ENCODE results near the gene TSPAN19. TPM values are rescaled to one million over a fixed set of nuclear protein-coding genes. Genes with fewer than 3 reads are reported as not detected.

Gene TSPAN19
- total RNA-seq, 2 donors from 2014 or later, result not detected

GRCh38 chr12:84982888-84983287, 53.2 kb downstream of the TSPAN19 start:
- ATAC-seq (replicated peaks), result no peak
- no peaks in the 10 kb centered on the region for H3K9me3 Mint-ChIP-seq
- no peaks in the 10 kb centered on the region for H3K27me3 Mint-ChIP-seq
- no peaks in the 10 kb centered on the region for H3K36me3 Mint-ChIP-seq (ENCODE audit: low read depth)
- H3K4me1 Mint-ChIP-seq, result no peaks in the 10 kb centered on the region
- H3K27ac Mint-ChIP-seq, result no peak overlapping the region
- H3K4me3 Mint-ChIP-seq, result no peak overlapping the region

- Mint-ChIP-seq H3K4me3 (no peak overlapping the region), H3K9me3 (no peaks in the 10 kb centered on the region), H3K27me3 (no peaks in the 10 kb centered on the region), H3K4me1 (no peaks in the 10 kb centered on the region), H3K27ac (no peak overlapping the region), H3K36me3 (ENCODE audit: low read depth) (no peaks in the 10 kb centered on the region)
- ATAC-seq (replicated peaks), result no peak
Measured at GRCh38 chr12:84978921-84979320, 57.2 kb downstream of the TSPAN19 start.

GRCh38 chr12:84976133-84976532, 59.9 kb downstream of the TSPAN19 start:
- no peak for ATAC-seq (replicated peaks)
- Mint-ChIP-seq H3K4me3 (no peak overlapping the region), H3K36me3 (ENCODE audit: low read depth) (no peaks in the 10 kb centered on the region), H3K27ac (no peak overlapping the region), H3K4me1 (no peaks in the 10 kb centered on the region), H3K27me3 (no peaks in the 10 kb centered on the region), H3K9me3 (no peaks in the 10 kb centered on the region)

- H3K27ac Mint-ChIP-seq, result no peak overlapping the region
- no peaks in the 10 kb centered on the region for H3K36me3 Mint-ChIP-seq (ENCODE audit: low read depth)
- H3K4me3 Mint-ChIP-seq, result no peak overlapping the region
- no peak for ATAC-seq (replicated peaks)
- no peaks in the 10 kb centered on the region for H3K27me3 Mint-ChIP-seq
- H3K4me1 Mint-ChIP-seq, result no peaks in the 10 kb centered on the region
- H3K9me3 Mint-ChIP-seq, result no peaks in the 10 kb centered on the region
Measured at GRCh38 chr12:84974155-84974815, 61.8 kb downstream of the TSPAN19 start.

GRCh38 chr12:84973026-84973425, 63.1 kb downstream of the TSPAN19 start:
- Mint-ChIP-seq H3K27me3 (no peaks in the 10 kb centered on the region), H3K4me3 (no peak overlapping the region), H3K27ac (no peak overlapping the region), H3K4me1 (no peaks in the 10 kb centered on the region), H3K9me3 (no peaks in the 10 kb centered on the region), H3K36me3 (ENCODE audit: low read depth) (no peaks in the 10 kb centered on the region)
- ATAC-seq (replicated peaks), result no peak

- no peaks in the 10 kb centered on the region for H3K36me3 Mint-ChIP-seq (ENCODE audit: low read depth)
- no peaks in the 10 kb centered on the region for H3K9me3 Mint-ChIP-seq
- H3K27ac Mint-ChIP-seq, result no peak overlapping the region
- no peaks in the 10 kb centered on the region for H3K4me1 Mint-ChIP-seq
- no peak overlapping the region for H3K4me3 Mint-ChIP-seq
- no peak for ATAC-seq (replicated peaks)
- no peaks in the 10 kb centered on the region for H3K27me3 Mint-ChIP-seq
Measured at GRCh38 chr12:84969226-84969625, 66.9 kb downstream of the TSPAN19 start.

Other genes with a start within 250 kb of the TSPAN19 start
- under 1 TPM; 0.69 to 0.78 TPM for gene SLC6A15, start 123.5 kb downstream of the TSPAN19 start, total RNA-seq
- gene LRRIQ1, start 74 bp upstream of the TSPAN19 start, total RNA-seq, result not detected
- not detected for gene ALX1, start 243.9 kb upstream of the TSPAN19 start, total RNA-seq

Measured in activated T-helper 17 cell treated with anti-CD3 and anti-CD28 coated beads, Interleukin-2, amount 50 U/mL, for 72 hours (primary cell).